HG03442 (cell line): ENCODE results near the gene CCDC178.

Experiments
- ATAC-seq: cut with Tn5 transposase; IDR thresholded peaks from one replicate; pipeline ENCODE4 v1.9.1; 2021; ENCODE audit warnings: mild to moderate bottlenecking, moderate library complexity; ENCODE audit not compliant: unreplicated experiment

CCDC178 gene

DNA sequence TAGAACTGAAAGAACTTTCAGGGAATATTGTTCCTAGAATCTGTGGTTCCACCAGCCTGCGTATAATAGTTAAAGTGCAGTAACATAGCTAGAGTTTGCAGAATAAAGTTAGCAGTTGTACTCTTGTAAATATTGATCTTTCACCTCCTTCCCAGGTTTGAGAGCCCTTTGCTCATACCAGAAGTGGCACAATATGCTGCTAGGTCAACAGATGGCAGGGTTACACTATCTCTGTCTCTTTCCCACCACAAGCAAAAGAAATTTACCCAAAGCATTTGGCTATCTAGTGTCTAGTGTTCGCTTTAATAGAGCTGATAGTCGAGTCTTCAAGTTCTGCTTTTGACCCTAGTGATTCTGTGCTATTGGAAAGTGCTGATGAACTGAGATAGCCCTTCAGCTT, 548.7 kb downstream of the CCDC178 start:
- ATAC-seq: no peak

DNA sequence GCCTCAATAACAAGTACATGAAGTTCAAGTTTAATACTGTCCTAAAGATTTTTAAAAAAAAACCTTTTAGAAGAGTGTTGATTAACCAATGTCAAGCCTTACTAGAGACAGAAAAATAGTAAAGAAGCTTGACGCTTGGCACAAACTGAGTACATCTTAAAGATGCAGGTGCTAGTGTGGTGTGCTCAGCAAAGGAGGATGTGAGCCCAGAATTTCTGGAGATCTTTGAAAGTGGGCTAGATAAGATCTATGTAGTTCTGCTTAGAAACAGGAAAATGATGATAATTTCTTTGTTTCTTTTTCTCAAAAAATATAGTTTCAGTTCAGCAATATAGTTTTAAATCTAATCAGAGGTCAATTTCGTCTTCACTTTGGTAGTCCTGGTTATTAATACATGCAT, 549.4 kb downstream of the CCDC178 start:
- ATAC-seq: no peak

DNA sequence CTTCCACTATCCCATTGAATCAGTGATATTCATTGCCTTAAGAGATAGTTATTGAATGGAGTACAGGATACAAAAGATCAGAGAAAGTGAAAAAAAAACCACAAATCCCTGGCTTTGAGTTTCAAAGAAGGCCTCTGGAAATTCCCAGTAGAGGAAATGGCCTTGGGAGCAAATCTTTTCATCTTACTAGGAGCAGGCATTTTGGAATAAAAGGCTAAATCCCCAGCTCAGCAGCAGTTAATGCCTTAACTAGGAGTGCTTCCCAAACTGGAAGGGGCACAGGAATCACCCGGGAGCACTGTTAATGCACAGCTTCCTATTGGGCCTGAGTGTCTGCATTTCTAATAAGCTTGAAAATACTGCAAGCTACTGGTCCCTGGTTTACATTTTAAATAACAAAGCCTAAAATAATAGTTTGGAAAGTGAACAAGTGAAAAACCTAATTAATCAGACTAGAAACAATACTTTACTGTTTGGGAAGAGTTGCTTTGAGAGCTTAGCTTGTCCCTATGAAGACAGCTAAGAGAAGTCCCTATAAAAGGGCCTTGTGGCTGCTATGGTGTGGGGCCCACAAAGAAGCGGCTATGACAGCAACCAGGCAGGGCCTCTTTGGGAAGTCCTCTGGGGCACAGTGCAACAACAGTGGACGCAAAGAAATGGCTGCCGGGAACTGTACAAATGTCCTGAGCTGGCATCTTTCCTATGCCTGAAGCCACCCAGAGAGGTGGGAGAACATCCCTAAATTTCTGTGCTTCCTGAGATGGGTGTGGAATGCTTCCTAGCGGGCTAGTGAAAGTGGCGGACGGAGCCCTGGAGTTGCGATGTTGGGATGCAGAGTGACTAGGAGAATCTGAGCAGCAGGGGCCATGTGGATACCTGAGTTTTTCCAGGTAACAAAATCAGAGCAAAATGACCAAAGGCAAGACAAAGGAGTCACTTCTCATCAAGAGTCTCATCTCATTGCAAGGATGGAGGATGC, 550.6 kb downstream of the CCDC178 start:
- no peak for ATAC-seq

DNA sequence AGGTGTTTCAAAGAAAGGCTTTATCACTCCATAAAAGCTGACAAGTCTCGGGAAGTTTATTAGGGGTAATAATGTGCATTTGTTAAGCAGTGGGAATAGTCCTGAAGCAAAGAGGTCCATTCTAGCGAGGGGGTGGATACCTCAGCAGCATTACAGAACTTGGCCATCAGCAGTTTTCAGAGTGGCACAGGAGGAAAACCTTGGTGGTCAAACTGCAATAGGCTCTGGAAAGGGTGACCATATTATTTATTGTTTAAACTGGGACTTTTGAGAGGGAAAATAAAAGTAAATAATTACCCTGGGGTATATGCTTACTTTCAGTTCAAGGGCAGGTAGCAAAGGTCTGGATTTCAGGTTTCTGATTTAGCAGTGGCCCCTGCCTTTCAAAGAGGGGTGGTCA, 552.2 kb downstream of the CCDC178 start:
- no peak for ATAC-seq
